Vagina (tissue), 2 donors: ENCODE data around the gene AGPAT2.

Experiments
- POLR2A ChIP-seq, 2 donors: fragments of 450-650 bp; IDR thresholded peaks; one replicate each; pipeline ENCODE4 v1.6.1; 2017; ENCODE audit warnings: antibody characterized with exemption in 2 of 2, mild to moderate bottlenecking in 2 of 2, moderate library complexity in 2 of 2
- TF ChIP-seq, protein P1 (sequence below), 3 experiments: fragments of 450-650 bp in 2 of 3; fragments of 200-600 bp in 1 of 3; sonication (generic) in 1 of 3; IDR thresholded peaks; one replicate each; pipeline ENCODE4 v1.5.1; 2017 to 2019; ENCODE audit warnings: antibody characterized with exemption in 3 of 3, mild to moderate bottlenecking in 2 of 3, moderate library complexity in 2 of 3

DNA sequence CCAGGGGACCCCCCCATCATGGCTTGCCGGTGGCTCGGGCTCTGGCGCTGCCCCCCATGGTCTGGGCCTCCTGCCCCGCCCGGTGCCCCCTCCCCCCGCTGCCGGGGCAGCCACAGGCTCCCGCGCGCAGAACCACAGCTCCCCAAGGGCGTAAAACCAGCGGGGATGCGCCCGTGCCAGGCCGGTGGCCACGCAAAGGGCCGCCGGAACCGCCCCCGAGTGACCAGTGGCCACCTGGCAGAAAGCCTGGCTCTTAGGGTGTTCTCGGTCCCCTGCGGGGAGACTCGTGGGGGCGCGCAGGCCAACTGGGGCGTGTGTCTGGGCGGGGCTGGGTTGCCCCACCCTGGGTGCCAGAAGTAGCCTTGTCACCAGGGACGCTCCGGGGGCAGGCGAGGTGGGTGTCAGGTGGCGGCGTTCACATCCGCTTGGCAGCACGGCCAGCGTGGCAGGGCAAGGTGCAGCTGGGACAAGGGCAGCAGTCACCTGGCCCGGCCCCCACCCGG, 515 bp upstream of the AGPAT2 start:
- no peak for TF ChIP-seq POLR2A (IDR thresholded peaks at IDR 0.05)
- TF ChIP-seq, protein P1, sequence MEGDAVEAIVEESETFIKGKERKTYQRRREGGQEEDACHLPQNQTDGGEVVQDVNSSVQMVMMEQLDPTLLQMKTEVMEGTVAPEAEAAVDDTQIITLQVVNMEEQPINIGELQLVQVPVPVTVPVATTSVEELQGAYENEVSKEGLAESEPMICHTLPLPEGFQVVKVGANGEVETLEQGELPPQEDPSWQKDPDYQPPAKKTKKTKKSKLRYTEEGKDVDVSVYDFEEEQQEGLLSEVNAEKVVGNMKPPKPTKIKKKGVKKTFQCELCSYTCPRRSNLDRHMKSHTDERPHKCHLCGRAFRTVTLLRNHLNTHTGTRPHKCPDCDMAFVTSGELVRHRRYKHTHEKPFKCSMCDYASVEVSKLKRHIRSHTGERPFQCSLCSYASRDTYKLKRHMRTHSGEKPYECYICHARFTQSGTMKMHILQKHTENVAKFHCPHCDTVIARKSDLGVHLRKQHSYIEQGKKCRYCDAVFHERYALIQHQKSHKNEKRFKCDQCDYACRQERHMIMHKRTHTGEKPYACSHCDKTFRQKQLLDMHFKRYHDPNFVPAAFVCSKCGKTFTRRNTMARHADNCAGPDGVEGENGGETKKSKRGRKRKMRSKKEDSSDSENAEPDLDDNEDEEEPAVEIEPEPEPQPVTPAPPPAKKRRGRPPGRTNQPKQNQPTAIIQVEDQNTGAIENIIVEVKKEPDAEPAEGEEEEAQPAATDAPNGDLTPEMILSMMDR (IDR thresholded peaks at IDR 0.05) = no peak
